ENCODE data around the gene ZNF813. TPM values are rescaled to one million over a fixed set of nuclear protein-coding genes. Genes with fewer than 3 reads are reported as not detected.
"Not testable (repeated sequence)": the region's sequence is repeated elsewhere in the genome, so short reads cannot be mapped to it uniquely, and the experiment has no call there.

The ZNF813 gene
- total RNA-seq, 1 experiment from 2014 or later, result 3.0 TPM

DNA sequence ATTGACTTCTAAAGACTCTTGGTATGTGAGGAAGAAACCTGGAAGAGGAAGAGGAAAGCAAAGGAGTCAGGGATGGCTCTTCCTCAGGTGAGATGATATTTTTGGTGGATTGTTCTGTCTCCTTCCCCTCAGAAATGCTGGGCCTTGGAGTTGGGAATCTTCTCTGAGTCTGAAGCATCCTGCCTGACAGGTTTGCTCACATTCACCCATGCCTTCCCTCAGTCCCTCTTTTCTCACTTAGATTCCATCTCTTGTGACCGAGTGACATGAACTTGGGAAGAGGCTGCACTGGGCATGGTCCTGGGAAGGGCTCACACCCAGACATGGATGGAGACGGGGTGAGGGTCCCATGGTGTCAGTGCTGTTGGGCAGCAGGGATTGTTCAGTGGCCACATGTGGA lies 16.2 kb downstream of the ZNF813 start:
- not testable (repeated sequence) for DNase-seq (ENCODE audit: low spot score)

- no peak for DNase-seq (ENCODE audit: low spot score)
Observed at GRCh38 chr19:53485046-53486004, 17.8 kb downstream of the ZNF813 start.

DNA sequence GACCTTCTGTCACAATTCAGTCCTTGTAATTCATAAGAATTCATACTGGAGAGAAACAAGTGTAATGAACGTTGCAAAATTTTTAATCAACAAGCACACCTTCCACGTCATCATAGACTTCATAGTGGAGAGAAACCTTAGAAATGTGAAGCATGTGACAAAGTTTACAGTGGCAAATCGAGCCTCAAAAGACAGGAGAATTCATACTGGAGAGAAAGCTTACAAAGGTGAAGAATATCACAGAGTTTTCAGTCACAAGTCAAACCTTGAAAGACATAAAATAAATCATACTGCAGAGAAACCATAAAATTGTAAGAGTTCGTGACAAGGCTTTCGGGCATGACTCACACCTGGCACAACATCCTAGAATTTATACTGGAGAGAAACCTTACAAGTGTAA lies 24.6 kb downstream of the ZNF813 start:
- DNase-seq (ENCODE audit: low spot score), result no peak

DNA sequence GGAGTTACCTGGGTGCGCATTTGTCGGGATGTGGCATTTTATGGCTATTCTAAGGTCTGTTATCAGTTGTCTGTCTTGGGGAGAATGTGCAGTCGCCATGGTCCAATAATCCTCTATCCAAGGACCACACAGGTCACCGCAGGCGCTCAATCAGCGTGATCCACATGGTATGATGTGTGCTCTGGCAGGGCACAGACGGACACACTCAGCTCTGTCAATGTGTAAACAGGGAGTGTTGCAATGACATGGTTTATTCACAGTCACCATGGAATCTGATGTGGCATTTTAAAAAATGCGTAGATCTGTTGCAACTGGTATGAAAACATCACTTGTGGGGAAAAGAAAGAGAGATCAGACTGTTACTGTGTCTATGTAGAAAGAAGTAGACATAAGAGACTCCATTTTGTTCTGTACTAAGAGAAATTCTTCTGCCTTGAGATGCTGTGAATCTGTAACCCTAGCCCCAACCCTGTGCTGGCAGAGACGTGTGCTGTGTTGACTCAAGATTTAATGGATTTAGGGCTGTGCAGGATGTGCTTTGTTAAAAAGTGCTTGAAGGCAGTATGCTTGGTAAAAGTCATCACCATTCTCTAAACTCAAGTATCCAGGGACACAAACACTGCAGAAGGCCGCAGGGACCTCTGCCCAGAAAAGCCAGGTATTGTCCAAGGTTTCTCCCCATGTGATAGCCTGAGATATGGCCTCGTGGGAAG lies 29.9 kb downstream of the ZNF813 start:
- DNase-seq (ENCODE audit: low spot score), result not testable (repeated sequence)

GRCh38 chr19:53498024-53498395 lies 30.5 kb downstream of the ZNF813 start:
- not testable (repeated sequence) for DNase-seq (ENCODE audit: low spot score)

- not testable (repeated sequence) for DNase-seq (ENCODE audit: low spot score)
Observed at GRCh38 chr19:53503151-53503550, 35.6 kb downstream of the ZNF813 start.

DNA sequence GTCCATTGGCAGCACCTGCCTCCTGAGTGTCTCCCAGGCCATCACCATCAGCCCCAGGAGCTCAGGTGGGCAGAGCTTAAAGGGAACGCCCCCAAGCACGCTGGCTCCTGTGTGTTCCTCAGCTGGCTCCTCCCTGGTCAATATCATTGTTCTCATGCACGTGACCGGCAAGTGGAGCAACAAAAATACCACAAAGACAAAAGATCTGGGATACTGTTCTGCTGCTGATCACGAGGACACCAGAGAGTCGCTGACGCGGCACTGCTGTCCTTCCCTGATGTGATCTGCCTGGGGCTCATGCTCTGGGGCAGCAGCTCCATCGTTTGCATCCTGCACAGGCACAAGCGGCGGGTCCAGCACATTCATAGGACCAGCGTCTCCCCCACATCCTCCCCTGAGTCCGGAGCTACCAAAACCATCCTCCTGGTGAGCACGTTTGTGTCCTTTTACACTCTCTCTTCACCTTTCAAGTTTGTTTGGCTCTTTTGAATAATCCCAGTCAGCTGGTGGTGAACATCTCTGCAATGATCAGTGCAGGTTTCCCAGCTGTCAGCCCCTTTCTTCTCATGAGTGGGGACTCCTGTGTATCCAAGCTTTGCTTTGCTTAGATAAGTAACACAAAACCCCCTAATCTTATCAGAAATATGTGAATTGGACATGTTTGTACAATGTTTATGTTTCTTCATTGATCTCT lies 36.3 kb downstream of the ZNF813 start:
- not testable (repeated sequence) for DNase-seq (ENCODE audit: low spot score)

- not testable (repeated sequence) for DNase-seq (ENCODE audit: low spot score)
Observed at GRCh38 chr19:53504365-53504703, 36.8 kb downstream of the ZNF813 start.

GRCh38 chr19:53504885-53505284 lies 37.4 kb downstream of the ZNF813 start:
- no peak for DNase-seq (ENCODE audit: low spot score)

GRCh38 chr19:53506728-53507127 lies 39.2 kb downstream of the ZNF813 start:
- no peak for DNase-seq (ENCODE audit: low spot score)

DNA sequence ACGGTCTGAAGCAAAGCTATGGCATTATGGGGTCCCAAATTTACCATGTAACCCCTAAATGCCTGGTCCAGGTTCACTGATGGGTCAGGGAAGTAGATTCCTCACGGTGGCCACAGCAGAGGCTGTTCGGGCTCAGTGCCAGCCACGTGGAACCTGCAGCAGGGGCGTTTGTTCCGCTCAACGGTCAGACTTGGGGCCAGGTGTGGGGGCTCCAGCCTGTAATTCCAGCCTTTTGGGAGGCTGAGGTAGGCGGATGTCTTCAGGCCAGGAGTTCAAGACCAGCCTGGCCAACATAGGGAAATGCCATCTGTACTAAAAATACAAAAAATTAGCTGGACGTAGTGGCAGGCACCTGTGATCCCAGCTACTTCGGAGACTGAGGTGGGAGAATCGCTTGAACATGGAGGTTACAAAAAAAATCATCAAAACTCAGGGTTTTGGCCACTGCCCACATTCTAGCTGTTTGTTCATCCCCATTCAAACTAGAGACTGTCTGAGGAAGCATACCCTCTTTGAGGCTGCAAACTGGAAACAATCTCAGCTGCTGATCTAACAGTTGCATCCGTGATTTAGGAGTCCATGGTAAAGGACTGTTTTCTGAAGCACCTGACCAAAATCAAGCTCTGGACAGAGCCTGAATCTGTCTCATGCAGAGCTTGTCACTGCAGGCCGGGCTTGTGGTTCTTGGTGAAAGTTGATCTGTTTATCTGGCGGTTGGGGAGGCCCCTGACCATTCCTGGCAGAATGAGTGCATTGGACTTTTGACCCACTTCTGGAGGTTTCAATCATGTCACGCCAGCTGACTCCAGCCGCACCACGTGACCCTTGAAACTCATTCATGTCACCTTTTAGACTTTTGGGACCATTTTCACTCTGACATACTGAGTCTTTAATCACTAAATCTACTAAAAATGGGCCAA lies 40.2 kb downstream of the ZNF813 start:
- peak; percentile 76 for DNase-seq (ENCODE audit: low spot score)

GRCh38 chr19:53509443-53509842 lies 41.9 kb downstream of the ZNF813 start:
- DNase-seq (ENCODE audit: low spot score), result no peak

GRCh38 chr19:53509845-53510244 lies 42.3 kb downstream of the ZNF813 start:
- DNase-seq (ENCODE audit: low spot score), result no peak

DNA sequence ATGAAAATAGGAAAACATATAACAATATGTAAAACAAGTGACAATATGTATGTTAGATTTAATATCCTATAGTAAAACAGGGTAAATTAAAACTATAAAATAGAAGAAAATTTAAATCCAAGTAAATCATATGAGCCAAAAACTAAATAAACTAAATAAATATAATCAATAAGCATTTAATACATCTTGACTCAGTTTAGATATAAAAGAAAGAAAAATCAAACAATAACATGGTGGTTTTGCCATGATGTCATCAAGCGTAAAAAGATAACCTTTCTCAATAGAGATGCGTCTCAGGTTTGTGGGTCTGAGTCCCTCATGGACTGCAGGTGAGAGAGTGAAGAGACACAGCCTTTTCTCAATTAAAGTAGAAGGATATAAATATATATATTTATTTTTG lies 43.8 kb downstream of the ZNF813 start:
- no peak for DNase-seq (ENCODE audit: low spot score)

DNA sequence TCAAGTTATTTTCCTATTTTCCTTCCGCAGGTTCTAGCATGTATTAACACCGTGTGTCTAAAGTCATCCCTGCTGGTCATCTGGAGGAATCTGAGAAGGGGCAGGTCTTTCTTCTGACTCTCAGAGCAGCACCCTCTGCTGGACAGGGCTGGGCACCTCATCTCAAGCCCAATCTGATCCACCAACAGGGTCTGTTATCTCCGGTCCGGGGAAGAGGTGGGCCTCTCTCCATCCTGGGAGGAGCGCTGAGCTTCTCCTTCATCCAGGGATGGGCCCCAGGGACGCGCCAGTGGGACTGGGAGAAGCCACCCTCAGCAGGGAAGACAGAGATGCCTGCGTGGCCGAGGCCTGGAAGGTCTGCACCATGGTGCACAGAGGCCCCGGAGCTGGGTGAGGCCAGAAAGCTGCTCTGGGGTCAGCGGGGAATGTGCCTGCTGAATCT lies 44.4 kb downstream of the ZNF813 start:
- DNase-seq (ENCODE audit: low spot score), result peak; percentile 57

GRCh38 chr19:53515047-53515446 lies 47.5 kb downstream of the ZNF813 start:
- not testable (repeated sequence) for DNase-seq (ENCODE audit: low spot score)

DNA sequence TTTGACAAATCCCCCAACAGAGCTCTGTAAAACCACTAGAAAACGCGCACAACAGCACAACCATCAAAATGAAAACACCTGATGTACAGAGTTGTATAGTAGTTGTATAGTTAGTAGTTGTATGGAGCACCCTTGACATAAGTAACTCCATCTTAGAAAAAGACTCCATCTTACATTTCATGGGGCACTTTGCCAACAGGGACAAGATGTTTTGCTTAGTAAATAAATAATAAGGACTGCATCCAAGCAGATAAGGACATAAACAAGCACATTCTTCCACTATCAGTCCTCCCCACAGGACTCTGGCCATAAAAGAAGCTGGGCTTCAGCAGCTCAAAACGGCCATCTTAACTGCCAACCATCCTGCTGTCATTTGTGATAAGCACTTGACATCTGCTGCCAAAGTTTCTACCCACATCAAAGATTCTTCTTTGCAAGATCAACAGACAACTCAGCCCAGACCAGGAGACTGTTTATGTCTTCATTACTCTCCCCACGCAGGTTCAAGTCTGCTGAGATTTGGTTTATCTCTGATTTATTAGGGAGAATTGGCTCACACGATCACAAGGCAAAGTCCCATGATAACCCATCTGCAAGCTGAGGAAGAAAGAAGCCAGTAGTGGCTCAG lies 49.7 kb downstream of the ZNF813 start:
- DNase-seq (ENCODE audit: low spot score), result no peak

GRCh38 chr19:53518121-53518520 lies 50.6 kb downstream of the ZNF813 start:
- no peak for DNase-seq (ENCODE audit: low spot score)

GRCh38 chr19:53518716-53519115 lies 51.2 kb downstream of the ZNF813 start:
- DNase-seq (ENCODE audit: low spot score), result no peak

GRCh38 chr19:53519446-53519845 lies 51.9 kb downstream of the ZNF813 start:
- DNase-seq (ENCODE audit: low spot score), result no peak

DNA sequence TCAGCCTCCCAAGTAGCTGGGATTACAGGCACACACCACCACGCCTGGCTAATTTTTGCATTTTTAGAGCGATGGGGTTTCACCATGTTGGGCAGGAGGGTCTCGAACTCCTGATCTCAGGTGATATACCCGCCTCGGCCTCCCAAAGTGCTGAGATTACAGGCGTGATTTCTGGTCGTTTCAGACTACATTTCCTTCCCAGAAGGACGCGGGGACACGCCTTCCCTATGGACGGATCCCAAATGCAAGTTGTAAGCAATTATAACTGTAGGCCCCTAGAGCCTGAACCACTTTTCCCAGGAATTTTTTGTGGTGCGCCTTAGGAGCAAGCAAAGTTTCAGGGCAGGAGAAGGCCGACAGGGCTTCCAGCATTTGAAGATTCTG lies 52.6 kb downstream of the ZNF813 start:
- DNase-seq (ENCODE audit: low spot score), result no peak

Measured in H4 (cell line).